Activated CD8-positive, alpha-beta memory T cell treated with anti-CD3 and anti-CD28 coated beads, Interleukin-2, amount 50 U/mL, for 24 hours (primary cell): ENCODE measurements around the gene RNF208.
"Not testable (repeated sequence)": the region's sequence is repeated elsewhere in the genome, so short reads cannot be mapped to it uniquely, and the experiment has no call there.

Experiments used
- DNase-seq: peaks from one replicate; pipeline ENCODE4 v3.0.0-alpha.2; 2020; ENCODE audit errors: extremely low read depth

Gene RNF208

DNA sequence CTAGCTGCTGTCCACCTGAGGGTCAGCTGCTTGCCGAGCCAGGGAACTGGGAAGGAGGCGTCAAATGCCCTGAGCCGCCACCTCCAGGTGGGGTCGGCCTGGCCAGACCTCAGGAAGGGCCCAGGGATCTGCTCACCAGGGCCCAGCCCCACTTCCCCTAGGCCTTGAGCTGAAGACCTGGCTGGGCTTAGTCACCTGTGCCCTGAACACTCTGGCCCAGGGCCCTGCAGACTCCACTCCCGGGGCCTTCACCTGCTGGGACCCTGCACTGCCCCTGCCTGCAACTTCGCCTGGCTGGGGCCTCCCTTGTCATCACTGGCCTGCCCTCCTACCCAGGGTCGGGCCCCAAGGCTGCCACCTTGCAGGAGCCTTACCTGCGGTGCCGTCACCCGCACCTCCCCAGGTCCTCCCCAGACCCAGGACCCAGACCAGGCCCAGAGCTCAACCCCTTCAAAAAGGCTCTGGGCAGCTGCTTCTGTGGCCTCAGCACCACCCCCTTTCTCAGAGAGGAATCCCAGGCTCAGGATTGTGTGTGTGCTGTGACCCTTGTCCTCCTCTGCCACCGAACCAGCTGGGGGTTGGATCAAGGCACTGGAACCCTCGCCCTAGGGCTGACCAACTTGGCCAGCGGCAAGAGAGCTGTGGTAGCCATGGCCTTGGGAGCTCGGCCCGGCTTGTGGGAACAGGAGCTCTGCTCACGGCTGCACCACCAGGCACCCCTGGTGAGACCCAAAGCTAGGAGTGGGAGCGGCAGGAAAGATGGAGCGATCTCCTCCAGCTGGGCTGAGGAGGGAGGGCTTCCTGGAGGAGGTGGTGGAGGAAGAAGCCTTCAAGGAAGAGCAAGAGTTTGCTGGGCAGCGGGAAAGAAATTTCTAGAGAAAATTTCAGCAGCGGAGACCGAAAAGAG lies 31.9 kb upstream of the RNF208 start:
- DNase-seq: no peak

GRCh38 chr9:137252555-137253506 lies 30.8 kb upstream of the RNF208 start:
- DNase-seq: no peak

DNA sequence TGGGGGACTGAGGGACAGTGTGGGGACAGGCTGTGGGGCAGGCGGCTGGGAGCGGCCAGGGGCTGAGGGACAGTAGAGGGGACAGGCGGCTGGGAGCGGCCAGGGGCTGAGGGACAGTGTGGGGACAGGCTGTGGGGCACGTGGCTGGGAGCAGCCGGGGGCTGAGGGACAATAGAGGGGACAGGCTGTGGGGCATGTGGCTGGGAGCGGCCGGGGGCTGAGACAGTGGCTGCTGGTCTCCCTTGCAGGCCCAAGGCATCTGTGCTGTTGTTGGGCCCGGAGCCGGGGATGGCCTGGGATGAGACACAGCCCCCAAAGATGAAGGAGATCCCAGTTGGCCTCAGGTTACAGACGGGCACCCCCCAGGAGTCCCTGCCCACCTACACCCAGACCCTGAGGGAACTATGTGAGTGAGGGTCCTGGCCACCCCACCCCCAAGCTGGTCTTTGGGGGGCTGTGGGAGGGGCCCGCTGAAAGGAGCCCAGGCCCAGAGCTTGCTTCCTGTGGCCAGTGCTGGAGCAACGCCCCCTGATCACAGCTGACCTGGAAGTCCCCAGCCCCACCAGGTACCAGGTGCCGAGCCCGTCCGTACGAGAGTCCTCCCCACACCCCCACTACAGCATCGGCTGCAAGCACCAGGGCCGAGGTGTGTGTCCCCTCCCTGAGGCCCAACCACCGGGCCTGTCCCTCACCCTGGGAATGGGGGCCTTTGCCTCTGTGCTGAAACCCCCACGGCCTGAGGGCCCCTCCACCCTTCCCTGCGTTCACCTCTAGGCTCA lies 29.6 kb upstream of the RNF208 start:
- no peak for DNase-seq

DNA sequence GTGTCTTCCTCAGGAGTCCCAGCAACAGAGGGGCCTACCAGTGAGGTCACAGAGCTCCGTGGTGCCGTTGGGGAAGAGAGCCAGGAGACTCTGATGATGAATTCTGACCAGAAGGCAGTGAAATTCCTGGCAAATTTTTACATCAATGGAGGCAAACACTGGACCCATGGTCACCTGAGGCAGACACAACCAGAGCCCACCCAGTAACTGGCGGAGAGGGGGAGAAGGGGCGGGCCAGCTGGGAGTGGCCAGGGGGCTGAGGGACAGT lies 29.1 kb upstream of the RNF208 start, which contains the start of gene STPG3:
STPG3 (plus strand) TSS at position 93 of the 268 bp plus-strand sequence; CDS start at position 94, 1 bp downstream.
- DNase-seq: no peak

DNA sequence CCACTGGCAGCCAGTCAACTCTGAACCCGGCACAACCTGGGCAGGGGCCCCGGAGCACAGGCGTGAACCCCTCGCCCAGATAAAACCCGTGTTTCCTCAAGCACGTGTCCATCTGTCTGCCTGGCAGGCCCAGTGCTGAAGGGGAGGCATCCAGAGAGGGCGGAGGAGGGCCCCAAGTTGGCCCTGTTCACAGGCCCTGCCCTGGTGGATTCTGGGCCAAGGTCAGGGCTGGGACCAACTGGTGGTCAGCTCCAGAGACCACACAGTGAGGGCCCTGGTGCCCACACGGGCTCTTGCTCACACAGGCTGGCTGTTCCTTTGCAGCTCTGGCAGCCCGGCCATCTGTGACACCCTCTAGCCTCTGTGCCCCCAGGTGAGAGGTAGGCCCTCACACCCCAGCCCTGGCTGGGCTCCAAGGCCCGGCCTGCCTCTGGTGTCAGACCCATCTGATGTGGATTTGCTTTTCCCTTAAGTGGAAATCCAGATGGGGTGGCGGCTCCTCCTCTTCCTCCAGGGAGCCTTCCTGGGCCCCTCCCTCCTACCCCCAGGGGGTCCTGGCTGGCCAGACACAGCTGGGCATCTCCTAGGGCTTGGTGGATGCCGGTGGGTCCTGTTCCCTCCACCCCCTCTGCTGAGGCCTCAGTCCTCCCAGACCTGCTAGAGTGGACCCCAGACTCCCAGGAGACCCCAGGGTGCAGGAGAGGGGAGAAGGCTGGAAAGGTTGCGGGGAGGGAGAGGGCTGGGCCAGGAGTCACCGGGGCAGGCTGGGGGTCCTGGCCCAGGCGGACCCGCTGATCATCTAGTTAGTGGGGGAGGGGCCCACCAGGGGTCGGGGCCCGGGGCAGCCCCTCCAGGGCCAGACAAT lies 28.5 kb upstream of the RNF208 start:
- DNase-seq: no peak

DNA sequence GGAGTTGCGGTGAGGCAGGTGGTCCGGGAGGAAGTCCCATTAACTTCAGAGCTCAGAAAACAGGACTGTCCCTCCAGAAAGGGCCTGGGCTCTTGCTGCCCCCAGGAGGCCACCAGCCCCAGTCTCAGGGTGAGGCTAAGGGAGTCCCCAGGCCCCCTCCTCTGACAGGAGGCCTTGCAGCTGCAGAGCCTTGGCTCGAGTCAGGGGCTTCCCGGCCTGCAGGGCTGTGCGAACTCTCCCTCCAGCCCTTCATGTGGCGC lies 25.8 kb upstream of the RNF208 start:
- DNase-seq: no peak

DNA sequence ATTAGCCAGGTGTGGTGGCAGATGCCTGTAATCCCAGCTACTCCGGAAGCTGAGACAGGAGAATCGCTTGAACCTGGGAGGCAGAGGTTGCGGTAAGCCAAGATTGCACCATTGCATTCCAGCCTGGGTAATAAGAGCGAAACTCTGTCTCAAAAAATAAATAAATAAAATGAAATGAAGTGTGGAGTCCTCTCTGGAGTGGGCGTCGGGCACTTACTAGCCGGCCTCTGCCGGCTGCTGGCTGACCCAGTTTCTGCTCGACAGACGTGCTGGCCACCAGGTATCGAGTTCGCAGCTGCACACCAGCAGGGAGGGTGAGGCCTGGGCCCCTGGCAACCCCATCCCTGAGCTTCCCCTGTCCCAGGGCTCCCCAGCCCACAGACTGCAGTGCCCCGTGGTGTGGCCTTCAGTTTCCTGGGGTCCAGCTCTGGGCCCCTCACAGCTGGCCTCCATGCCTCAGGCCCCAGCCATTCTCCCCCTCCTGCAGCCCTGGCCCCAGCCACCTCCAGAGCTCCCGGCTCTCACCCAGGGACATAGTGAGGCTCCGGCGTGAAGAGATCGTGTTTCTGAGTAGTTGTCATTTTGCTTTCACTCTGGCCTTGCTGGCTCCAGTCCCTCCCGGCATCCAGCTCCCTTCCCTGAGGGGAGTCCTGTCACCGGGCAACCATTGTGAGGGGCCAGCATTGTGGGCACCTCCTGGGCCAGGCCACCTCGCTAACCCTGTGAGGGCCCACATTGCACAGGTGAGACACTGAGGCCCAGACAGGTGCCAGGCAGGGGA lies 25.3 kb upstream of the RNF208 start:
- DNase-seq: no peak

DNA sequence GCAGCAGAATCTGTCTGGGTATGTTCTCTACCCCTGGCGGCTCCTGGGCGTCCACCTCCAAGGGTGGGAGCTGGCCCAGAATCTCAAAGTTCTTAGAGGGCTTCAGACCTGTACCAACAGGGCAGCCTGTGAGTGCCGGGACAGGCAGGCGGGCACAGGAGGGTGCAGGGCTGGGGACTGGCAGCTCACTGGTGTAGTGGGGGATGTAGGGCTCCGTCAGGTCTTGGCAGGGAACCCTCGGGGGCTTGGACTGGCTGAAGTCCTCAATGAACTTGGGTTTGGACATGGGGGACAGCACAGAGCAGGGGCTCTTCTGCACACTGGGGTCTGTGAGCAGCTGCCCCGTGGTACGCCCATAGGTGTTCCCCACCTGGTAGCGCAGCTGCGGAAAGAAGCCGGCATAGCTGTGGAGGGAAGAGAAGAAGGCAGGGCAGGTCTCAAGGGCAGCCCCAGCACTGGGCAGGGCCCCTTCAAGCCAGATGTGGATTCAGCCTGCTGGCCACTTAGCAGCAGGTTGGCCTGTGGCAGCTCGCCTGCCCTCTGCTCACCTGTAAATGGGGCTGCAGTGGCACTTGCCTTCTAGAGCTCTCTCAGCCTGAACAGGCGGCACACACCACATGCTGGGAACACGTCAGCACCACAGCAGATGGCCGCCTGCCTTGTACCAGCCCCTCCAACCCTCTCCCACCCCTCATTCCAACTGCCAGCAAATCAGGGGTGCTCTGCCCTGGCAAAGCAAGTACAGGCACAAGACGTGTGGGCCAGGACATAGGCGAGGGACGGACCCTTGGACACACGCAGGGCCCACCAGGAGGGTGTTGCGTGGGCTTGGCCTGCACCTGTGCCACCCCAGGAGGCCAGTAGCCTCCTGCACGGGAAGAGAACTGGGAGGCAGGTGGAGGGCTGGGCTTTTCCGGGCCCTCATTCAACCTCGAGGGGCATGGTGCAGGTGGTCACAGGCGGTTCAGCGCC lies 23.7 kb upstream of the RNF208 start:
- DNase-seq: no peak

GRCh38 chr9:137244486-137245449 lies 22.7 kb upstream of the RNF208 start:
- DNase-seq: no peak

GRCh38 chr9:137243626-137244485 lies 21.8 kb upstream of the RNF208 start:
- DNase-seq: no peak

DNA sequence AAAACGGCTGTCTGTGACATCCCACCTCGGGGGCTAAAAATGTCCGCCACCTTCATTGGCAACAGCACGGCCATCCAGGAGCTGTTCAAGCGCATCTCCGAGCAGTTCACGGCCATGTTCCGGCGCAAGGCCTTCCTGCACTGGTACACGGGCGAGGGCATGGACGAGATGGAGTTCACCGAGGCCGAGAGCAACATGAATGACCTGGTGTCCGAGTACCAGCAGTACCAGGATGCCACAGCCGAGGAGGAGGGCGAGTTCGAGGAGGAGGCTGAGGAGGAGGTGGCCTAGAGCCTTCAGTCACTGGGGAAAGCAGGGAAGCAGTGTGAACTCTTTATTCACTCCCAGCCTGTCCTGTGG lies 21.2 kb upstream of the RNF208 start:
- DNase-seq: not testable (repeated sequence)

DNA sequence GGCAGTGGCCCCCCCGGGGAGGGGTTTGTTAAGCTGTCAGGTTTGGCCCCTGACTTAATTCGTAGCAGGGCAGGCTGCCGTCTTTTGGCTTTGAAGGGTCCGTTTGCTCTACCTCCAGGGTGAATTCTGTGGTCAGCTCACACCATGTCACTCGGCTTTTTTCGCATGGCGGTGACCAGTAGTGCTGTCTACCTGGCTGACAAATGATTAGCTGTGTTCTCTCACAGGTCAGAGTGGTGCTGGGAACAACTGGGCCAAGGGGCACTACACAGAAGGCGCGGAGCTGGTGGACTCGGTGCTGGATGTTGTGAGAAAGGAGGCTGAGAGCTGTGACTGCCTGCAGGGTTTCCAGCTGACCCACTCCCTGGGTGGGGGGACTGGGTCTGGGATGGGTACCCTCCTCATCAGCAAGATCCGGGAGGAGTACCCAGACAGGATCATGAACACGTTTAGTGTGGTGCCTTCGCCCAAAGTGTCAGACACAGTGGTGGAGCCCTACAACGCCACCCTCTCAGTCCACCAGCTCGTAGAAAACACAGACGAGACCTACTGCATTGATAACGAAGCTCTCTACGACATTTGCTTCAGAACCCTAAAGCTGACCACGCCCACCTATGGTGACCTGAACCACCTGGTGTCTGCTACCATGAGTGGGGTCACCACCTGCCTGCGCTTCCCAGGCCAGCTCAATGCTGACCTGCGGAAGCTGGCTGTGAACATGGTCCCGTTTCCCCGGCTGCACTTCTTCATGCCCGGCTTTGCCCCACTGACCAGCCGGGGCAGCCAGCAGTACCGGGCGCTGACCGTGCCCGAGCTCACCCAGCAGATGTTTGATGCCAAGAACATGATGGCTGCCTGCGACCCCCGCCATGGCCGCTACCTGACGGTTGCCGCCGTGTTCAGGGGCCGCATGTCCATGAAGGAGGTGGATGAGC lies 20.5 kb upstream of the RNF208 start:
- DNase-seq: no peak

DNA sequence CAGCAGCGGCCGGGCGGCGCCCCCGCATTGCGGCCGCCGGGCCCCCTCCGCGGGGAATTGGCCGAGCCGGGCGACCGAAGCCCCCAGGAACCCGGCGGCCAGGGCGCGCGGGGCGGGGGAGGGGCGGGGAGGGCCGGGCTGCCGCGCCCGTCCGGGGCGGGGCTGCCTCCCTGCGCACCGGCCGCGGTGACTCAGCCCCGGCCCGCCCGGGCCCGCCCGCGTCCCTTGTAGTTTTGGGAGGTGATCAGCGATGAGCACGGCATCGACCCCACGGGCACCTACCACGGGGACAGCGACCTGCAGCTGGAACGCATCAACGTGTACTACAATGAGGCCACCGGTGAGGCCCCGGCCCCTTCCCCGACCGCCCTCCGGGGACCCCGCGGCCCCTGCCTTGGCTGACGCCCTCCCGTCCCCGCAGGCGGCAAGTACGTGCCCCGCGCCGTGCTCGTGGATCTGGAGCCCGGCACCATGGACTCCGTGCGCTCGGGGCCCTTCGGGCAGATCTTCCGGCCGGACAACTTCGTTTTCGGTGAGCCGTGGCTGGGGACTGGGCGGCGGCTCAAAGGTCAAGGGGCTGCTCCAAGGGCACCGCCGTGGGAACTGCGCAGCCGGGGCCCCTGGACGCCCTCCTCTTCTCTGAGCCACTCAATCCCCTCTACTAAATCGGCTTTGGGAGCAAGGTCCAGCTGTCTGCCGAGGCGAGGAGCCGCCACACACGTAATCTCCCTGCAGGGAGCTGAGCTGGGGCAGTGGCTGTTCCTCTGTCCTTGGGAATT lies 19.6 kb upstream of the RNF208 start:
- DNase-seq: no peak

DNA sequence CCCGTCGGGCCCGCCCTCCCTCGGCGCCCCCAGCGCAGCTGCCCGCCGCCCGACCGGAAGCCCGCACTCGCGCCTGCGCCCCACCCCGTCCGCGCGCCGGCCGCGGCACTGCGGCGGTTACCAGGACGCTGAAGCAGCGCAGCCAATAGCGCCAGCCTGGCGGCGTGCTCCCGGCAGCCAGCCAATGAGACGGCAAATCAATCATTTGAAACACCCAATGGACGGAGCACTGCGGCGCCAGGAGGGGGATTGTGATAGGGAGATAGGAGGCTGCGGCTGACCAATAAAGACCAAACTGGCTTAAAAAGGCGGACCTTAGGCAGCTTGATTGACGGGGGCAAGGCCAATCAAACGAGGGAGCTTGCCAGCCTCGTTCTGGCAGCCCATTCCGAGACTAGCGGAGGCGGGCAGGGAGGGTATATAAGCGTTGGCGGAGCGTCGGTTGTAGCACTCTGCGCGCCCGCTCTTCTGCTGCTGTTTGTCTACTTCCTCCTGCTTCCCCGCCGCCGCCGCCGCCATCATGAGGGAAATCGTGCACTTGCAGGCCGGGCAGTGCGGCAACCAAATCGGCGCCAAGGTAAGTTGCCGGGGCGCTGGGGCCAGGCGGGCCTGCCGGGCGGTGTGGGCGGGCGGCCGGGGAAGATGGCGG lies 18.9 kb upstream of the RNF208 start, which contains the start of gene TUBB4B:
TUBB4B (plus strand) TSS at position 447 of the 649 bp plus-strand sequence; CDS start at position 521, 74 bp downstream.
- peak; percentile 97 for DNase-seq
